Measurements from ENCODE around the gene MAPK14.
"Not testable (repeated sequence)": the region's sequence is repeated elsewhere in the genome, so short reads cannot be mapped to it uniquely, and the experiment has no call there.

Gene MAPK14

DNA sequence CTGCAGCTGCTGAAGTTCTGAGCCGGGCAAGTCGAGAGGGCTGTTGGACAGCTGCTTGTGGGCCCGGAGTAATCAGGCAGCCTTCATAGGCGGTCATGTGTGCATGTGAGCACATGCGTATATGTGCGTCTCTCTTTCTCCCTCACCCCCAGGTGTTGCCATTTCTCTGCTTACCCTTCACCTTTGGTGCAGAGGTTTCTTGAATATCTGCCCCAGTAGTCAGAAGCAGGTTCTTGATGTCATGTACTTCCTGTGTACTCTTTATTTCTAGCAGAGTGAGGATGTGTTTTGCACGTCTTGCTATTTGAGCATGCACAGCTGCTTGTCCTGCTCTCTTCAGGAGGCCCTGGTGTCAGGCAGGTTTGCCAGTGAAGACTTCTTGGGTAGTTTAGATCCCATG lies 81.5 kb downstream of the MAPK14 start:
- DNase-seq = no peak

DNA sequence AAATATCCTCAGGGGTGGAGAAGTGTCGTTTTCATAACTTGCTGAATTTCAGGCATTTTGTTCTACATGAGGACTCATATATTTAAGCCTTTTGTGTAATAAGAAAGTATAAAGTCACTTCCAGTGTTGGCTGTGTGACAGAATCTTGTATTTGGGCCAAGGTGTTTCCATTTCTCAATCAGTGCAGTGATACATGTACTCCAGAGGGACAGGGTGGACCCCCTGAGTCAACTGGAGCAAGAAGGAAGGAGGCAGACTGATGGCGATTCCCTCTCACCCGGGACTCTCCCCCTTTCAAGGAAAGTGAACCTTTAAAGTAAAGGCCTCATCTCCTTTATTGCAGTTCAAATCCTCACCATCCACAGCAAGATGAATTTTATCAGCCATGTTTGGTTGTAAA lies 82.4 kb downstream of the MAPK14 start:
- no peak for DNase-seq

DNA sequence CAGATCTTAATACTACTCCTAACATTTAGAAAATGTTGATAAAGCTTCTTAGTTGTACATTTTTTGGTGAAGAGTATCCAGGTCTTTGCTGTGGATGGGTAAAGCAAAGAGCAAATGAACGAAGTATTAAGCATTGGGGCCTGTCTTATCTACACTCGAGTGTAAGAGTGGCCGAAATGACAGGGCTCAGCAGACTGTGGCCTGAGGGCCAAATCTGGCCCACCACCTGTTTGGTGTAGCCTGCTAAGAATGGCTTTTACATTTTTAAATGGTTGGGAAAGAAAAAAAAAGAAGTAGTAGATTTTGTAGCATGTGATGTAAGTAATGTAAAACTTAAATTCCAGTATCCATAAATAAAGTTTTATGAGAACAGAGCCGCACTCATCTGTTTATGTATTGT lies 83.3 kb downstream of the MAPK14 start:
- DNase-seq = no peak

DNA sequence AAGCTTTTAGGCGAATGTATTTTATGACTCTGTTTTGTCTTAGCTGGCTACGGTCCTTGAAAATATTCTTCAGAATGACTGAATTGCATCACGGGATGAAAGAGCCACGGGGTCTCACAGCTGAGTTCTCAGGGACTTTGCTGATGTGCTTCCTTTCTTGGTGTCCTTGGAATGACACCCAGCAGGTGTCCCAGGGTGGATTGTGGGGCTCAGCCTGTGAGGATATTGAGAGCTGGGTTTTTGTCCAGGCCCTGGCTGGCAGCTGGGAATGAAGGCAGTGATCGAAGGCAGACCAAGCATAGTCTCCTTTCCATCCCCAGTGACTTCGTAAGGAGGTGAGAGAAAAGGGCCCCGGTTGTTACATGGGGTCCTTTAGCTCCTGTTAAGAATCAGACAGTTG lies 83.9 kb downstream of the MAPK14 start:
- DNase-seq = no peak

DNA sequence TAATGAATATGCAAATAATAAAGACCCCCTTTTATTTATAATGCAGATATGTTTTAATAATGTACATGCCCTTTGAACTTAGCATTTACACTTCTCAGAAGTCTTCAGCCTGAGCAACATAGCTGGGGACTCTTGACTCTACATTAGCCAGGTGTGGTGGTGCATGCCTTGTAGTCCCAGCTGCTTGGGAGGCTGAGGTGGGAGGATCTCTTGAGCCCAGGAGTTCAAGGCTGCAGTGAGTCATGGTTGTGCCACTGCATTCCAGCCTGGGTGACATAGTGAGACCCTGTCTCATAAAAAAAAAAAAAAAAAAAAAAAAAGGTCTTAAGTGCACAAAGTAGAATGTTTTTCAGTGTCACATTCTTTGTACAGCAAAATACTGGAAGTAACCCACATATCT lies 85.4 kb downstream of the MAPK14 start:
- DNase-seq = no peak

DNA sequence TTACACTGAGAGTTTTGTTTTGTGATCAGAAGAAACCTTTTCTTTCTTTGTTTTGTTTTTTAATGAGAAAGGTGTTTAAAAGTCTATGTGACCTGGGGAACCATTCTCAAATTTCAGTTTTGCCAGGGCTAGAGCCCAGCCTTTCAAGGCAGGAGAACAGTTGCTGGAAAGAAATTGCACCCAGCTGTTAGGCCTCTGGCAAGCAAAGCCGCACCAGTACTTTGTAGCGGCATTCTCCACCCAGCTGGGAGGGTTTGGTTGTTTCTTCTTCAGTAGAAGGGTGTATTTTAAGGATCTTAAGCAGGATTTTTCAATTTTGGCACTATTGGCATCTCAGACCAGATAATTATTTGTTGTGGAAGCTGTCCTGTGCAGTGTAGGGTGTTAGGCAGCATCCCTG lies 86.1 kb downstream of the MAPK14 start:
- DNase-seq = no peak

DNA sequence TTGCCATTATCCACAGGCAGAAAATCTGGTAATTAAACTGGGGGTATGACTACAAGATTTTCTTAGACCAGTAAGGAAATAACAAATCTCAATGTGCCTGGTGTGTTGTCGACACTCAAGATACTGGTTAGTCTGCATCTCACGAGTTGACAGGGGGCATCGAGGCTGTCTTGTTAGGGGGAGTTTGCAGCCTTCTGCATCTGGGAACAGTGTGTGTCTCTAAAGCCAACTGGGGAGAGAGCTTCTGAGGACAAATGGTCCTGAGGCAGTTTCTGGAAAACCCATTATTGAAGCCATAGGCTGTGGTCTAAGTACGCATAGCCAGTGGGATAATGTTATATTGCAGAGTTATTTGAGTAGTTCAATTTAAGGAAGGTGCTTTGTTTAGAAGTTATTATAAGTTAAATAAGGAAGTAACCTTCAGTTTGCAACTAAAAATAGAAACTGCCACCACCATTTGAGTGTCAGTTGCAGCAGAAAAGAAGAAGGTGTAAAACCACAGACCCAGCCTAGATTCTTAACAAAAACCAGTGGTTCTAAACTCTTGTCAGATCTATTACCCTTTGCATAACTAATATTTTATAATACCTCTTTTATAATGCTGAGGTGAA lies 87.3 kb downstream of the MAPK14 start:
- no peak for DNase-seq

DNA sequence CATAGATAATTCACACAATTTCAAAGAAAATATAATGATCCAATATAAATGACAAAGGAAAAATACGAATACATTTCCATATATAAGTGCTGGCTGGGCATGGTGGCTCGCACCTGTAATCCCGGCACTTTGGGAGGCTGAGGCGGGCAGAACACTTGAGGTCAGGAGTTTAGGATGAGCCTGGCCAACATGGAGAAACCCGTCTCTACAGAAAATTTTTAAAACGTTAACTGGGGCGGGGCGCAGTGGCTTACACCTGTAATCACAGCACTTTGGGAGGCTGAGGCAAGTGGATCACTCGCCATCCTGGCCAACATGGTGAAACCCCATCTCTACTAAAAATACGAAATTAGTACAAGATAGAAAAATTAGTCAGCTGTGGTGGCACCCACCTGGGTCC lies 87.8 kb downstream of the MAPK14 start:
- DNase-seq = no peak

DNA sequence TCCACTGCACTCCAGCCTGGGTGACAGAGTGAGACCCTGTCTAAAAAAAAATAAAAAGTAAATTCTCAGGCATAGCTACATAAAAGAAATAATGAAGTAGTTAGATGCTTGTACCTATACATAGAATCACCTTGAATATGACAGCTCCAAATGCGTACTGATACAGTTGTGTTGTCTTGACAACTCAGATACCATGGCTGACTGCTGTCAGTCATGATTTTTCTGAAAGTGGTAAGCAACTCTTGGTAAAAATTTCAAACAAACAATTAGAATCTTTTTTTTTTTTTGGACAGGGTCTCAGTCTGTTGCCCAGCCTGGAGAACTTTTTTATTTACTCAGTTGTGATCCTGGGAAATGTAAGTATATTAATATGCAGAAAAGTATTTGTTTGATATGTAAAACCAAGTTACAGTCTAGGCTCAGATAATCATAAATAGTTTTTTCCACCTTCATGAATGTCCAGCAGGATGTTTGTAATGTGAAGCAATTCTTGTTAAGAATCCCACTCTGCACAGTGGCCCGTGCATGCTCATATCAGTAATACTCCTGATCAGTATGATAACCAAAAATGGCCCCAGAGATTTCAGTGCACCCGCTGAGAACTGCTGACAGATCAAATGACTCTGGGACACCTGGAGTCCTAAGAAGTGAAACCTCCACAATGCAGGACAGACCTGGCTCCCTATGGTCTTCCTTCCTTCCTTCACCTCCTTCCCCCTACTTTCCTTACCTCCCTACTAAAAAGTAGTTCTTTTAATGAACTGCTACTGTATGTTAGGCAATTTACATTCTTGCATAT lies 88.7 kb downstream of the MAPK14 start:
- DNase-seq = no peak

DNA sequence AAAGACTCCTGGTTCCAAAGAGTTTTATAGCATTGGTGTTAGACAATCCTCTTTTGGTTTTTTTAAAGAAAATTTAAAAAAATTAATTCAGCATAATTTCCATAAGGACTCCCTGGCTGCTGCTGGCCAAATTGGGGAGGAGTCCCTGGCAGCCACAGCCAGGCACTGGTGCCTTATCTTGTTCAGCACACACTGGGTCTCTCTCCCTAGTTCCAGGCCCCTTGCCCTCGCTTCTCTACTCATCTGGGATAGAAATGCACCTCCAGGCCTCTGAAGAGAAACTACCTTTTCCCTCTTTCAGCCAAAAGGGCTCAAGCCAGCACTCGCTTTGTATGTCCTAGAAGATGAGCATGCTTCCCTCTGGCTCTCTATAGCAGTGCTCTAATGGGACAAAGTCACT lies 89.3 kb downstream of the MAPK14 start:
- no peak for DNase-seq

DNA sequence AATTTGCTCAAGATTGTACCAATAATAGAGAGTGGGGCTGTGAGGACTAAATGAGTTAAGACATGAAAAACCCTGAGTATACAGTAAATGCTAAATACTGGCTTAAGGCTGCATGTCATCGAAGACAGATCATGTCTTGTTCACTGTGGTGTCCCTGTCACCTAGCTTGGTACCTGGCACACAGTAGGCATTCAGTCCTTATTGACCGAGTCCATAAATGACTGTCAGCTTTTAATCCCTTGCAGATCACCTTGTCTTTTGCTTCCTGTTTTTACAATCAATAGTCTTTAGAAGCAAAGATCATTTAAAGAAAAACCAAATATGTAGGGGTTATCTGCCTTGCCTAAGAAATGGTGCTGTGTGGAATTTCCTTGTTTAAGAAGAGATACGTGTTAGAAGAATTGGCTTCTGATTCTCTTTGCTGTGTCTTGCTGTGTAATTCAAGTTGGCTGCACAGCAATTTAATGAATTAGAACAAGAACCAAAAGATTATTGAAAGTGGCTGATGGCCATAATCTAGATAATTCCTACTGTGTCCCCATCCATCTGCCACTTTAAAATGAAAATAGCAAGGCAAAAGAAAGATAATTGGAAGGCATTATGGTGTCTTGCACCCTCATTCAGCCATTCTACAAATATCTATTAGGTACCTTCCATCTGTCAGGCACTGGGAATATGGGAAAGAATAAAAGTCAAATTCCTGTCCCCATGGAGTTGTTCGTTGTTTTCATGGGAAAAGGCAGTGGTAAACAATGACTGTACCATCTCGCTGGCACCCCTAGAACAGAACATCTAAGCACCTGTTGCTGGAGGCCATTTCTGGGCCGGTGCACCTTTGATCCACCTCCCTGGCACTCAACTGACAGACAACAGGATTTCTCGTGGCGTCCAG lies 90.3 kb downstream of the MAPK14 start:
- no peak for DNase-seq

DNA sequence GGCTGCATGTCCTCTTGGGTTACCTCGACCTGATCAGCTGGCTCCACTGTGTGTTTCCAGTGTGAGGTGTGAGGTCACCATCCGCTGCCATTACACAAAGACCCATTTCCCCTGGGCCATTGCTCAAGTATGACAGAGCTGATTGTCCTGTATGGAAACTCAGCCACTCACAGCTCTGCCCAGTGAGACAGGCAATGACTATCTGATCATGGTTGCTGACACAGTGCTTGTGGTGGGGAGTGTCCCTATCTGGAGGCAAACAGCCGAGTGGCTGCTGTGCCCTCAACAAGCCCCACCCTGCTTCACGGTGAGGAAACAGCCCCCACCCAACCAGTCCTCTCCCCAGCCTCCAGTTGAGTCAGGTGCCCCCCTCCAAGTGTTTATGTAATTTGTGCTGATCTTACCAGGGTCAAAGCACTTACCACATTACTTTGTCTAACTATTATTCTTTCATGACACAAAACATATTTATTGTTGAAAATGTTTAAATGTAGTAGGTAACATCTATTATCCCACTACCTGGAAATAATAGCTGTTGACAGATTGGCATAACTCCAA lies 91.0 kb downstream of the MAPK14 start:
- DNase-seq = peak; percentile 69

DNA sequence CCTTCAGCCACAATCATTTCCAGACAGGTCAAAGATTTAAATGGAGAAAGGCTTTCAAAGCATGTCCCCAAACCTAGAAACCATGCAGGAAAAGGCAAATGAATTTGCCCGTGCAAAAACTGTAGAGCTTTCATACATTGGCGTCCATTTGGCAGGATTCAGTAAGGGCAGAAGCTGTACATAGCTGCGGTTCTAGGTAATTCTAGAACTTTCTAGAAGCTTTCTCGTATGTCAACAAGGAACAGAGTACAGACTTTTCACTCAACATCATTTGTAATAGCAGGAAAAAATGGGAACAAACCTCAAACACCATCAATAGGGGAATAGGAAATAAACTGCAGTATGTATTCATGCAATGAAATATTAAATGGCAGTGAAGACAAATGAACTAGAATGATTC lies 91.6 kb downstream of the MAPK14 start:
- DNase-seq = no peak

DNA sequence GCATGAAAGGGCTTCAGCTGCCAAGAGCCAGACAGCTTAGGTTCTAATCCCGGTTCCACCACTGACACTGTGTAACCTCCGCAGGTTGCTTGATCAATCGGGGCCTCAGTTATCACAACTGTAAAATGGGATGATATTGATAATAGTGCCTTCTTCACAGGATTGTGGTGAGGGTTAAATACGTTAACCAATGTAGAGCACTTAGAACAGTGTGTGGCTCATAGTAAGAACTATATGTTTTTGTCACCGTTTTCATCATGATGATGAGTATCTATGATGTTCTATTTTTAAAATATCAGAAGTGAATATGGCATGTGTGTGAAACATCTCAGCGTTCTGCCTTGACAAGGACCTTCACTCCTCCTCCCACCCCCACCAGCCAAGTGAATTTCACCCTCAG lies 92.4 kb downstream of the MAPK14 start:
- no peak for DNase-seq

DNA sequence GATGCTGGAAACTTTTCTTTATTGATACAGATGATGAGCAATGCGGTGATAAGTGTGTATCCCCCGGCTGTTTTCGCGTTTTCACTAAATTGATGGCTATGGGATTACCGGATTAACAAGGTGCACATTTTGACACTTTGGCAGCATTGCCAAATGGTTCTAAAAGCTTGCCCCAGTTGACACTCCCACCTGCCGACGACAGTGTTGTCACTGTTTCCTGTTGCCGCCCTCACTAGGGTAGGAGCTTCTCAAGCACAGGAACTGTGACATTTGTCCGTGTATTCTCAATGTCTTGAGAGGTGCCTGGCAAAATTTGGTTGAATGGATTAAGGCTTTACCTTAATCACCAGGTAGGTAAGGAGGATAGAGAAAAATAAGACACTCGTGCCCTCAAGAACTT lies 92.9 kb downstream of the MAPK14 start:
- DNase-seq = peak; percentile 79

DNA sequence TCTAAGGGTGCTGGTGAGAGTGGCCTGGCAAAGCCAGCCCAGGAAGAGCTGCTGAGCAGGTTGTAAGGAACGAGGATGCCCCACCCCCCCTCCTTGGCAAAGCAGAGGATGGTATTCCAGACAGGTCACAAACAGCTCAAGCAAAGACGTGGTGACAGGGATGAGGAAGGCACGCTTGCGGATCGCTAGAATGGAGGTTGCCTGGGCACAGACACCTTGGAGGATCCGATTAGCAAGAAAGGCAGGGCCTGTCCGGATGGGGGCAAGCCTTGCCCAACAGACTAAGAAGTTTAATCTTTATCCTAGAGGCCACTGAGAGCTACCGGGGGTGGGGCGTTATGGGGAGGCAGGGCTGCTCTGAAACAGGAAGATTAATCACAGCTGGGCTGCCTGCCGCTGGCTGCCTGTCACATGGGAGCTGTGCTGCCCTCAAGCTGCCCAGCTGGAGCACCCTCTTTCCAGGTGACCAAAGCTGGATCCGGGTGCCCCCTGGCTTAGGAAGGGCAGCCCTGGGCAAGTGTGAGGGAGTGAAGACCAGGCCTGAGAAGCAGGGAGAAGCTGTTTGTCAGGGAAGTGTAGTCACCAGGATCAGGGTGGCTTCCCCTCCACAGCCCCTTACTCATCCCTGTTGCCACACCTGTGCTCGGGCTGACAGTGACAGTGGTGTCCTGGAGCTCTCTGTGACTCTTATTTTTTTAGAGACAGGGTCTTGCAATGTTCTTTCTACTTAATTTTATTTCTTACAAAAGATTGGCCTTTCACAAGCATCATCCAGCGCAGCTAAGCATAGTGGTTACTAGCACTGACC lies 93.6 kb downstream of the MAPK14 start:
- peak; percentile 72 for DNase-seq

DNA sequence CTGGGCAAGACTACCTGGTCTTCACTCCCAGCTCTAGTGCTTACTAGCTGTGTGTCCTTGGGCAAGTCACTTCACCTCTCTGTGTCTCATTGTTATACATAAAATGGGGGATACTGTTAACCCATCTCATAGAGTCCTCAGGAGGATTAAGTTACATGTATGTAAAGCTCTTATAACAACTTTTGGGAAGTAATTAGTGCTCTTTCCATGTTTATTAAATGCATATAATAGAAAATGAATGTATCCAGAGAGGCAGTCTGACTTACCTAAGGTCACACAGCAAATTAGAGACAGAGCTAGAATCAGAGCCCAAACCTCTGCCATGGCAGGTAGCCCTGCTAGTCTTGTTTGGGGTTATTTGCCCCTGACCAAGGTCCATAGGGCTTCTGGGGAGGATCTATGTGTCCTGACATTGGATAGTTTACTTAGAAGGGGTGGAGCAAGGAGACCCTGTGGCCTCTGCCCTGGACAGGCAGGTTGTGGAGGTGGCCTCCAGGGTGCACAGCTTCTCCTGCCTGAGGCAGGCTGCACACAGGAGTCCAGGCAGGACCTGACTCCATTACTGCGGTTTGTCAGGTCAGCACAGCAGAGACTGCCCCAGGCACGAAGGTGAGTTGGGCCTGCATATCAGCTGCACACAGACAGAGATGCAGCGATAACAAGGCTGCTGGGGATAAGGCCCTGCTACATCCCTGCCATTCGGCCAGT lies 94.3 kb downstream of the MAPK14 start:
- DNase-seq = no peak

DNA sequence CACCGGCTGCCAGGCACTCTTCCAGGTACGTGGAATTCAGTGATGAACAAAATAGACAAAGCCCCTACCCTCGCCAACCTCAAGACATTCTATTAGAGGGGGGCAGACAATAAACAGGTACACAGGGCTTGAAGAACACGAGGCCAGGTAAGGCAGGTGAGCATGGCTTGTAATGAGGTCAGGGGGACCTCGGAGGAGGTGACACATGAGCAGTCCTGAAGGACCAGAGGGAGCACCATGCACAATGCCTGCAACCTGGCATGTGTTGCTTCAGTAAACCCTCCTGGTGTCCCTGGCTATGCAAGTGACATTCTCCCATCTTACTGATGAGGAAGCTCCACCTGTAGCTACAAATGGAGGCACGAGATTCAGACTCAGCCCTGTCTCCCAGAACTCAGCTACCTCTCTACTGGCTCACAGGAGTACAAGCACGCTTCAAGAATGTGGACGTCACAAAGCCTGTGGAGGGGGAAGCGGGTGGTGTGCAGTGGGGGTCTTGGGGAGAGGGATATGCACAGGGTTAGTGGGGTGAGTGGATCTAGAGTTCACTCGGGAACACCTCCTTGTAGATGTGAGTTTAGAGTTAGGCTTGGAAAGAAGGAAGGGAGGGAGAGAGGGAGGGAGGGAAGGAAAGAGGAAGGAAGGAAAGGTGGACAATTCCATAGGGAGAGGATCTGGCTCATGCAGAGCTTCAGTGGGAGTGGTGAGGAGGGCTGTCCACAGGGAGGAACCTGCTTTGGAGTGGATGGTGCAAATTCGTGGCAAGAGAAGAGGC lies 95.1 kb downstream of the MAPK14 start:
- DNase-seq = no peak

DNA sequence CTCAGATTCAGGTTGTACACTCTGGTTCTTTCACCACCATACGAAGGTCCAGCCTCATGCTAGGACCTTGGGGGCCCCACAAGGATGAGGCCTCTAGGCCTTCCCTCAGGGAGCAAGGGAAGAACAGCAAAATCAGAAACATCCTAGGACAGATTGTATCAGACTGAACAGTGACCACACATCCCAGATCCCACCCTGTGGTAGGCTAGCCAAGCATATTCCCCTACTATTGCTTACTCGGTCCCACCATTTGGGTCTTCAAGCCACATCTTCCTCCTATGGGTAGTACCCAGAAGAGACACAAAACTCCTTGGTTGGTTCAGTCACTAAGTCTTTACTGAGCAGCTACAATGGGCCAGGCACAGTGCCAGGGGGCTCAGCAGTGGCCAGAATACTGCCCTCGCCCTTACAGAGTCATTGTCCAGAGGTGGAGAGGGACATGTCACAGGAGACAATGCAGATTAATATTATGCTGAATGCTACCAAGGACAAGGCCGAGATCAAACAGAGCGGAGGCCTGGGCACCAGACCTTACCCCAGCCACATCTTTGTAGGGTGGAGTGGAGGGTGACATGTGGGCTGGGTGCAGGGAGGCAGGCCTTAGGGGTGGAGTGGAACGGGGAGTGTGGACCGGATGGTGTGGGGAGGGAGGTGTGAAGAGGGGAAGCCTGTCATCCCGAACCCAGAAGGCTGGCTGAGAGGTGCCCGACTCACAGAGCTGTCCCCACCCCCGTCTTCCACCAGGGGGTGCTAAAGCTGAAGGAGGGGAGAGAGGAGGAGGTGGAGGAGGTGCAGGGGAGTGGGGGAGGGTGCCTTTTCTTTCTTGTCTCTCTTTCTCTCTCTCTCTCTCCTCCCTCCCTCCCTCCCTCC lies 95.9 kb downstream of the MAPK14 start:
- peak; percentile 95 for DNase-seq

DNA sequence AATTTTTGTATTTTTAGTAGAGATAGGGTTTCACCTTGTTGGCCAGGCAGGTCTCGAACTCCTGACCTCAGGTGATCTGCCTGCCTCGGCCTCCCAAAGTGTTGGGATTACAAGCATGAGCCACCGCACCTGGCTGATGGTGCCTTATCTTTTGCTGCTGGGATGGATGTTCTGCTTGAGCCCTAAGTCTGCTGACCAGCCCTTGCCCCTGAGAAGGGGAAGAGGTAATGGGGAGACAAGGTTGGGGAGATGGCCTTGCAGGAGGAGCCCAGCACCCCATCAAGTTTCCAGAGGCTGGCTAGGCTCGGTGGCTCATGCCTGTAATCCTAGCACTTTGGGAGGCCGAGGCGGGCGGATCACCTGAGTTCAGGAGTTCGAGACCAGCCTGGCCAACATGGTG lies 96.7 kb downstream of the MAPK14 start:
- not testable (repeated sequence) for DNase-seq

Data from activated CD4-positive, alpha-beta T cell treated with anti-CD3 and anti-CD28 coated beads for 48 hours (primary cell).